ENCODE data around the gene DUS2.

DUS2 gene

DNA sequence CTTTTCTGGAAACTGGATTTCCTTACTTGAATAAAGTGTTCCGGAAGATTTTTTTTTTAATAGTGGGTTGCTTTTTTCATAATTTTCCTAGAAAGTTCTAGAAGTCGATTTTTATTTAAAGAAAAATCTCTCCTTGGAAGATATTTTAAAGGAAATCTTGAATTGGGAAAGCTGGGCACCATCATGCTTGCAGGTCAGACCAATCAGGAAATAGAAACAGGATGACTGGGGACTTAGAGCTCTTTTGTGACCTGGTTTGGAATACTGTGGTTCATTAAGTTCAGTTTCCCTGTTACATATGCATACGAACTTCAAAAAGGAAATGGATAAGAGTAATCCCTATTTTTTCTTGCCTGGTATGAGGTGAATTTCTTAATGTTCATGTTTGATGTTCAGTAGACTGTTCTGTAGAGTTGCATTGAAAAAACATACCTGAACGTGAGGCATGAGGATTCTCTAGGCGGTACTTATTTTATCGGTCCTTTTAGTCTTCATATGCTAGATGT, 63.3 kb downstream of the DUS2 start (continued):
- TF ChIP-seq, protein P1, sequence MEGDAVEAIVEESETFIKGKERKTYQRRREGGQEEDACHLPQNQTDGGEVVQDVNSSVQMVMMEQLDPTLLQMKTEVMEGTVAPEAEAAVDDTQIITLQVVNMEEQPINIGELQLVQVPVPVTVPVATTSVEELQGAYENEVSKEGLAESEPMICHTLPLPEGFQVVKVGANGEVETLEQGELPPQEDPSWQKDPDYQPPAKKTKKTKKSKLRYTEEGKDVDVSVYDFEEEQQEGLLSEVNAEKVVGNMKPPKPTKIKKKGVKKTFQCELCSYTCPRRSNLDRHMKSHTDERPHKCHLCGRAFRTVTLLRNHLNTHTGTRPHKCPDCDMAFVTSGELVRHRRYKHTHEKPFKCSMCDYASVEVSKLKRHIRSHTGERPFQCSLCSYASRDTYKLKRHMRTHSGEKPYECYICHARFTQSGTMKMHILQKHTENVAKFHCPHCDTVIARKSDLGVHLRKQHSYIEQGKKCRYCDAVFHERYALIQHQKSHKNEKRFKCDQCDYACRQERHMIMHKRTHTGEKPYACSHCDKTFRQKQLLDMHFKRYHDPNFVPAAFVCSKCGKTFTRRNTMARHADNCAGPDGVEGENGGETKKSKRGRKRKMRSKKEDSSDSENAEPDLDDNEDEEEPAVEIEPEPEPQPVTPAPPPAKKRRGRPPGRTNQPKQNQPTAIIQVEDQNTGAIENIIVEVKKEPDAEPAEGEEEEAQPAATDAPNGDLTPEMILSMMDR (tag by site-specific recombination; IDR thresholded peaks at IDR 0.05), result no peak
- no peak for TF ChIP-seq RBAK (tag by site-specific recombination; IDR thresholded peaks at IDR 0.05)
- TF ChIP-seq ZNF76 (tag by site-specific recombination; IDR thresholded peaks at IDR 0.05; ENCODE audit: borderline replicate concordance, low read depth), result no peak
- TF ChIP-seq, protein P2, sequence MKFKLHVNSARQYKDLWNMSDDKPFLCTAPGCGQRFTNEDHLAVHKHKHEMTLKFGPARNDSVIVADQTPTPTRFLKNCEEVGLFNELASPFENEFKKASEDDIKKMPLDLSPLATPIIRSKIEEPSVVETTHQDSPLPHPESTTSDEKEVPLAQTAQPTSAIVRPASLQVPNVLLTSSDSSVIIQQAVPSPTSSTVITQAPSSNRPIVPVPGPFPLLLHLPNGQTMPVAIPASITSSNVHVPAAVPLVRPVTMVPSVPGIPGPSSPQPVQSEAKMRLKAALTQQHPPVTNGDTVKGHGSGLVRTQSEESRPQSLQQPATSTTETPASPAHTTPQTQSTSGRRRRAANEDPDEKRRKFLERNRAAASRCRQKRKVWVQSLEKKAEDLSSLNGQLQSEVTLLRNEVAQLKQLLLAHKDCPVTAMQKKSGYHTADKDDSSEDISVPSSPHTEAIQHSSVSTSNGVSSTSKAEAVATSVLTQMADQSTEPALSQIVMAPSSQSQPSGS (tag by site-specific recombination; IDR thresholded peaks at IDR 0.05; ENCODE audit: low read depth), result no peak
- peak; percentile 70 for TF ChIP-seq IKZF3 (tag by site-specific recombination; IDR thresholded peaks at IDR 0.05)
- no peak for TF ChIP-seq ZNF202 (tag by site-specific recombination; IDR thresholded peaks at IDR 0.05; ENCODE audit: borderline replicate concordance)
- TF ChIP-seq BCL11A (tag by site-specific recombination; IDR thresholded peaks at IDR 0.05; ENCODE audit: low read depth), result no peak
- TF ChIP-seq ZNF423 (tag by site-specific recombination; IDR thresholded peaks at IDR 0.05), result no peak
- TF ChIP-seq, protein P3, sequence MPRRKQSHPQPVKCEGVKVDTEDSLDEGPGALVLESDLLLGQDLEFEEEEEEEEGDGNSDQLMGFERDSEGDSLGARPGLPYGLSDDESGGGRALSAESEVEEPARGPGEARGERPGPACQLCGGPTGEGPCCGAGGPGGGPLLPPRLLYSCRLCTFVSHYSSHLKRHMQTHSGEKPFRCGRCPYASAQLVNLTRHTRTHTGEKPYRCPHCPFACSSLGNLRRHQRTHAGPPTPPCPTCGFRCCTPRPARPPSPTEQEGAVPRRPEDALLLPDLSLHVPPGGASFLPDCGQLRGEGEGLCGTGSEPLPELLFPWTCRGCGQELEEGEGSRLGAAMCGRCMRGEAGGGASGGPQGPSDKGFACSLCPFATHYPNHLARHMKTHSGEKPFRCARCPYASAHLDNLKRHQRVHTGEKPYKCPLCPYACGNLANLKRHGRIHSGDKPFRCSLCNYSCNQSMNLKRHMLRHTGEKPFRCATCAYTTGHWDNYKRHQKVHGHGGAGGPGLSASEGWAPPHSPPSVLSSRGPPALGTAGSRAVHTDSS (tag by site-specific recombination; IDR thresholded peaks at IDR 0.05), result no peak
- TF ChIP-seq, protein P4, sequence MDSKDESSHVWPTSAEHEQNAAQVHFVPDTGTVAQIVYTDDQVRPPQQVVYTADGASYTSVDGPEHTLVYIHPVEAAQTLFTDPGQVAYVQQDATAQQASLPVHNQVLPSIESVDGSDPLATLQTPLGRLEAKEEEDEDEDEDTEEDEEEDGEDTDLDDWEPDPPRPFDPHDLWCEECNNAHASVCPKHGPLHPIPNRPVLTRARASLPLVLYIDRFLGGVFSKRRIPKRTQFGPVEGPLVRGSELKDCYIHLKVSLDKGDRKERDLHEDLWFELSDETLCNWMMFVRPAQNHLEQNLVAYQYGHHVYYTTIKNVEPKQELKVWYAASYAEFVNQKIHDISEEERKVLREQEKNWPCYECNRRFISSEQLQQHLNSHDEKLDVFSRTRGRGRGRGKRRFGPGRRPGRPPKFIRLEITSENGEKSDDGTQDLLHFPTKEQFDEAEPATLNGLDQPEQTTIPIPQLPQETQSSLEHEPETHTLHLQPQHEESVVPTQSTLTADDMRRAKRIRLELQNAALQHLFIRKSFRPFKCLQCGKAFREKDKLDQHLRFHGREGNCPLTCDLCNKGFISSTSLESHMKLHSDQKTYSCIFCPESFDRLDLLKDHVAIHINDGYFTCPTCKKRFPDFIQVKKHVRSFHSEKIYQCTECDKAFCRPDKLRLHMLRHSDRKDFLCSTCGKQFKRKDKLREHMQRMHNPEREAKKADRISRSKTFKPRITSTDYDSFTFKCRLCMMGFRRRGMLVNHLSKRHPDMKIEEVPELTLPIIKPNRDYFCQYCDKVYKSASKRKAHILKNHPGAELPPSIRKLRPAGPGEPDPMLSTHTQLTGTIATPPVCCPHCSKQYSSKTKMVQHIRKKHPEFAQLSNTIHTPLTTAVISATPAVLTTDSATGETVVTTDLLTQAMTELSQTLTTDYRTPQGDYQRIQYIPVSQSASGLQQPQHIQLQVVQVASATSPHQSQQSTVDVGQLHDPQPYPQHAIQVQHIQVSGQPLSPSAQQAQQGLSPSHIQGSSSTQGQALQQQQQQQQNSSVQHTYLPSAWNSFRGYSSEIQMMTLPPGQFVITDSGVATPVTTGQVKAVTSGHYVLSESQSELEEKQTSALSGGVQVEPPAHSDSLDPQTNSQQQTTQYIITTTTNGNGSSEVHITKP (tag by site-specific recombination; IDR thresholded peaks at IDR 0.05), result 0 out of 2 replicates have a peak, but pooled peaks have one; percentile 45
- TF ChIP-seq KLF10 (tag by site-specific recombination; IDR thresholded peaks at IDR 0.05), result no peak; the same call in 1 of the 2 replicates

DNA sequence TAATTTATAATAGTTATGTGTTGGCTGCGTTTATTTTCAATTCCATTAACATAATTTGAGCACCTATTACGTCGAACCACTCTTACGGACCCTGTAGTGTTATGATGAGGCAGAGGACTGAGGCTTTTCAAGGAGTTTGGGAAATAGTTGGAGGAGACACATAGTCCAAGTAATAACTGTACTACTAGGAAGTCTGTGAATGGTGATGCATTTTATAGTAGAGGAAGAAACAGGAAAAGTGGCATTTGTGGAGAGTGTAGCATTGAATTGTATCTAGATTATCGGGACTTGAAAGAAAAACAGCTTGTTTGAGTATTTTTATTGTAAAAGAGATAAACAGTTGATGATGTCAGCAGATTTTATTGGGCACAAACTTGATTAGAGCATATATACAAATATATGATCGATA, 63.8 kb downstream of the DUS2 start:
- 0 out of 2 replicates have a peak overlapping the region, but pooled peaks have one; percentile 13 for H3K27ac ChIP-seq (ENCODE audit: extremely low read depth, low read depth, low read length)
- CTCF ChIA-PET, result interaction anchor here (1.0 to 1.3 kb wide), 3 partner anchors 141 to 175 kb away, joined by 3 to 4 read pairs (median 4); no protein-coding TSS in a partner anchor
- H3K9me3 ChIP-seq (ENCODE audit: control insufficient read depth, insufficient read depth, low read depth, low read length), result no peaks in the 10 kb centered on the region
- no peaks in the 10 kb centered on the region for H3K36me3 ChIP-seq (ENCODE audit: control insufficient read depth in 2 of 2, insufficient read depth in 1 of 2, low read length in 2 of 2)
- POLR2A ChIA-PET, result interaction anchor here (2.0 to 4.5 kb wide), 2 partner anchors 148 to 150 kb away, joined by 7 to 34 read pairs; partner anchors contain the start of gene ESRP2
- H3K4me1 ChIP-seq (ENCODE audit: control insufficient read depth, insufficient read depth, low read length), result peaks cover 24% of the 10 kb centered on the region
- peak overlapping the region; percentile 77 for H3K4me3 ChIP-seq (ENCODE audit: low read depth, low read length)
- TF ChIP-seq, protein P5, sequence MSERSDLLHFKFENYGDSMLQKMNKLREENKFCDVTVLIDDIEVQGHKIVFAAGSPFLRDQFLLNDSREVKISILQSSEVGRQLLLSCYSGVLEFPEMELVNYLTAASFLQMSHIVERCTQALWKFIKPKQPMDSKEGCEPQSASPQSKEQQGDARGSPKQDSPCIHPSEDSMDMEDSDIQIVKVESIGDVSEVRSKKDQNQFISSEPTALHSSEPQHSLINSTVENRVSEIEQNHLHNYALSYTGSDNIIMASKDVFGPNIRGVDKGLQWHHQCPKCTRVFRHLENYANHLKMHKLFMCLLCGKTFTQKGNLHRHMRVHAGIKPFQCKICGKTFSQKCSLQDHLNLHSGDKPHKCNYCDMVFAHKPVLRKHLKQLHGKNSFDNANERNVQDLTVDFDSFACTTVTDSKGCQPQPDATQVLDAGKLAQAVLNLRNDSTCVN (tag by site-specific recombination; optimal IDR thresholded peaks at IDR 0.05), result no peak
- TF ChIP-seq ZNF404 (tag by site-specific recombination; IDR thresholded peaks at IDR 0.05) (no peak), ZNF664 (tag by site-specific recombination; IDR thresholded peaks at IDR 0.05) (peak; percentile 26; the same call in 1 of the 2 replicates), SCRT1 (tag by site-specific recombination; IDR thresholded peaks at IDR 0.05; ENCODE audit: borderline replicate concordance) (no peak), ZNF426 (tag by site-specific recombination; IDR thresholded peaks at IDR 0.05) (no peak), ZBTB8A (tag by site-specific recombination; IDR thresholded peaks at IDR 0.05) (no peak), ZNF621 (tag by site-specific recombination; IDR thresholded peaks at IDR 0.05) (no peak), ZNF324 (tag by site-specific recombination; IDR thresholded peaks at IDR 0.05) (no peak), ZNF658 (tag by site-specific recombination; IDR thresholded peaks at IDR 0.05) (no peak), ZNF521 (tag by site-specific recombination; IDR thresholded peaks at IDR 0.05) (no peak), ZXDB (tag by site-specific recombination; IDR thresholded peaks at IDR 0.05) (peak; percentile 51)
- TF ChIP-seq, protein P6, sequence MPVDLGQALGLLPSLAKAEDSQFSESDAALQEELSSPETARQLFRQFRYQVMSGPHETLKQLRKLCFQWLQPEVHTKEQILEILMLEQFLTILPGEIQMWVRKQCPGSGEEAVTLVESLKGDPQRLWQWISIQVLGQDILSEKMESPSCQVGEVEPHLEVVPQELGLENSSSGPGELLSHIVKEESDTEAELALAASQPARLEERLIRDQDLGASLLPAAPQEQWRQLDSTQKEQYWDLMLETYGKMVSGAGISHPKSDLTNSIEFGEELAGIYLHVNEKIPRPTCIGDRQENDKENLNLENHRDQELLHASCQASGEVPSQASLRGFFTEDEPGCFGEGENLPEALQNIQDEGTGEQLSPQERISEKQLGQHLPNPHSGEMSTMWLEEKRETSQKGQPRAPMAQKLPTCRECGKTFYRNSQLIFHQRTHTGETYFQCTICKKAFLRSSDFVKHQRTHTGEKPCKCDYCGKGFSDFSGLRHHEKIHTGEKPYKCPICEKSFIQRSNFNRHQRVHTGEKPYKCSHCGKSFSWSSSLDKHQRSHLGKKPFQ (tag by site-specific recombination; IDR thresholded peaks at IDR 0.05), result no peak
- TF ChIP-seq, protein P7, sequence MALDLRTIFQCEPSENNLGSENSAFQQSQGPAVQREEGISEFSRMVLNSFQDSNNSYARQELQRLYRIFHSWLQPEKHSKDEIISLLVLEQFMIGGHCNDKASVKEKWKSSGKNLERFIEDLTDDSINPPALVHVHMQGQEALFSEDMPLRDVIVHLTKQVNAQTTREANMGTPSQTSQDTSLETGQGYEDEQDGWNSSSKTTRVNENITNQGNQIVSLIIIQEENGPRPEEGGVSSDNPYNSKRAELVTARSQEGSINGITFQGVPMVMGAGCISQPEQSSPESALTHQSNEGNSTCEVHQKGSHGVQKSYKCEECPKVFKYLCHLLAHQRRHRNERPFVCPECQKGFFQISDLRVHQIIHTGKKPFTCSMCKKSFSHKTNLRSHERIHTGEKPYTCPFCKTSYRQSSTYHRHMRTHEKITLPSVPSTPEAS (tag by site-specific recombination; IDR thresholded peaks at IDR 0.05), result no peak
